ENCODE data around the gene ITGB3.

DNA sequence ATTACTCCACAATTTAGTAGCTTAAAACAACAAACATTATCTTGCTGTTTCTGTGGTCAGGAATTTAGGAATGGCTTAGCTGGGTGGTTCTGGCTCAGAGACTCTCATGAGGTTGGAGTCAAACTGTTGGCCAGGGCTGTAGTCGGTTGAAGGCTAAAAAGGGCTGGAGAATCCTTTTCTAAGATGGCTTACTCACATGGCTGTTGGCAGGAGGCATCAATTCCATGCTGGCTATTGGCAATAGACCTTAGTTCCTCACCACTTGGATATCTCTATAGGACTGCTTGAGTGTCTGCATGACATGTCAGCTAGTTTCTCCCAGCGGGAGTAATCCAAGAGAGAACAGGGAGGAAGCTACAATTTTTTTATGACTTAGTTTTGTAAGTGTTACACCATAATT is 63.5 kb downstream of the ITGB3 start:
- TF ChIP-seq POLR2AphosphoS5 (IDR thresholded peaks at IDR 0.05) (no peak), POLR2A (IDR thresholded peaks at IDR 0.05) (no peak)

Data from gastroesophageal sphincter (tissue), 2 donors.